ENCODE measurements around the gene ALAS1.

GRCh38 chr3:52191663-52192062 lies 6.3 kb upstream of the ALAS1 start:
- TF ChIP-seq POLR2AphosphoS5 (IDR thresholded peaks at IDR 0.05; ENCODE audit: low read depth, low read length) (no peak), TAF1 (IDR thresholded peaks at IDR 0.05; ENCODE audit: borderline replicate concordance, insufficient read depth, low read length) (no peak), SIN3A (IDR thresholded peaks at IDR 0.05; ENCODE audit: borderline replicate concordance, insufficient read depth, low read length) (no peak)

All from PFSK-1 (cell line).